Endodermal cell (in vitro differentiated cells): Measurements from ENCODE around the gene OCSTAMP. TPM values are rescaled to one million over a fixed set of nuclear protein-coding genes. Genes with fewer than 3 reads are reported as not detected.

Experiments
- DNase-seq: peaks from one replicate; pipeline ENCODE4 v3.0.0-alpha.2; 2017
- H3K27ac ChIP-seq: 2 replicates; pipeline ENCODE4 v1.5.1; 2013; ENCODE audit warnings: mild to moderate bottlenecking, low read depth, low read length, moderate library complexity
- H3K27me3 ChIP-seq: 2 replicates; pipeline ENCODE4 v1.6.1; 2013; ENCODE audit warnings: mild to moderate bottlenecking, low read length, moderate library complexity; ENCODE audit not compliant: insufficient read depth, control insufficient read depth, poor library complexity, severe bottlenecking
- H3K36me3 ChIP-seq: 2 replicates; pipeline ENCODE4 v1.7.0; 2013; ENCODE audit warnings: mild to moderate bottlenecking, low read length, moderate library complexity; ENCODE audit not compliant: control insufficient read depth, insufficient read depth
- H3K4me1 ChIP-seq: one replicate; pipeline ENCODE4 v1.7.0; 2013; ENCODE audit warnings: low read length; ENCODE audit not compliant: control insufficient read depth, insufficient read depth
- H3K4me3 ChIP-seq: 2 replicates; pipeline ENCODE4 v1.5.1; 2013; ENCODE audit warnings: mild to moderate bottlenecking, low read length, moderate library complexity
- H3K9ac ChIP-seq: 2 replicates; pipeline ENCODE4 v1.6.1; 2013; ENCODE audit warnings: mild to moderate bottlenecking, low read length, moderate library complexity; ENCODE audit not compliant: poor library complexity, severe bottlenecking; ENCODE audit errors: extremely low read depth
- H3K9me3 ChIP-seq: 2 replicates; pipeline ENCODE4 v1.6.1; 2013; ENCODE audit warnings: mild to moderate bottlenecking, low read length, moderate library complexity; ENCODE audit not compliant: control insufficient read depth
- H3K27ac Mint-ChIP-seq: 2 replicates; pipeline ENCODE4 v1.8.0; 2020; ENCODE audit warnings: mixed read lengths
- H3K27me3 Mint-ChIP-seq: 2 replicates; pipeline ENCODE4 v1.8.0; 2021; ENCODE audit warnings: mild to moderate bottlenecking, mixed read lengths; ENCODE audit not compliant: insufficient read depth
- H3K36me3 Mint-ChIP-seq: 2 replicates; pipeline ENCODE4 v1.8.0; 2020; ENCODE audit warnings: low read depth, mixed read lengths
- H3K4me1 Mint-ChIP-seq: 2 replicates; pipeline ENCODE4 v1.8.0; 2020; ENCODE audit warnings: mixed read lengths
- H3K4me3 Mint-ChIP-seq: 2 replicates; pipeline ENCODE4 v1.8.0; 2020; ENCODE audit warnings: mild to moderate bottlenecking, moderate library complexity, mixed read lengths
- H3K9me3 Mint-ChIP-seq: 2 replicates; pipeline ENCODE4 v1.8.0; 2020; ENCODE audit warnings: mild to moderate bottlenecking, mixed read lengths
- CTCF ChIP-seq: fragments of 200-600 bp; sonication (generic); conservative IDR thresholded peaks from 2 replicates; pipeline ENCODE4 v1.5.0; 2021; ENCODE audit warnings: antibody characterized with exemption, mild to moderate bottlenecking
- WGBS, 2 experiments: methylation state at CpG; one replicate each; pipeline versions ENCODE4 v1.1.5 to v1.1.7; 2013; ENCODE audit warnings: missing lambda C conversion rate in 2 of 2, mixed read lengths in 1 of 2; ENCODE audit not compliant: insufficient coverage in 1 of 2, insufficient read length in 1 of 2; 5-methylcytosine and 5-hydroxymethylcytosine counted together
- total RNA-seq, 2 donors: library from RNA; stranded (reverse); fragmentation: NEBNext Ultra II Directional in 1 of 2; extraction: Animal tissue kit (Norgen Biotek cat#: 25700) in 1 of 2; gene quantifications; 2 replicates in 1 of 2; 3 replicates in 1 of 2; pipeline ENCODE4 v1.2.1, GENCODE V29; 2021

The OCSTAMP gene
- total RNA-seq, 2 donors from 2014 or later: not detected

GRCh38 chr20:46491354-46491753, 59.1 kb downstream of the OCSTAMP start:
- Mint-ChIP-seq H3K27ac (no peak overlapping the region), H3K4me1 (no peaks in the 10 kb centered on the region), H3K4me3 (no peak overlapping the region), H3K27me3 (no peaks in the 10 kb centered on the region), H3K9me3 (no peaks in the 10 kb centered on the region), H3K36me3 (peaks cover 22% of the 10 kb centered on the region)
- Histone ChIP-seq H3K9ac (no peak overlapping the region), H3K27ac (no peak overlapping the region), H3K9me3 (no peaks in the 10 kb centered on the region), H3K36me3 (no peaks in the 10 kb centered on the region), H3K27me3 (no peaks in the 10 kb centered on the region), H3K4me1 (no peaks in the 10 kb centered on the region), H3K4me3 (no peak overlapping the region)
- no peak for DNase-seq
- 95 to 100% methylated on average over 4 to 7 of the region's 8 CpGs for WGBS, 2 experiments
- no peak for TF ChIP-seq CTCF

Other genes starting within 250 kb of the OCSTAMP start
- under 1 TPM; 0.22 to 0.77 TPM for gene CDH22, start 242.2 kb downstream of the OCSTAMP start, total RNA-seq
- 10 to 100 TPM; 44.8 to 52.8 TPM for gene ELMO2, start 144.0 kb downstream of the OCSTAMP start, total RNA-seq
- gene ZNF334, start 37.1 kb downstream of the OCSTAMP start, total RNA-seq: 10 to 100 TPM; 21.1 to 31.7 TPM
- 1 to 10 TPM; 7.3 to 9.0 TPM for gene SLC13A3, start 100.8 kb upstream of the OCSTAMP start, total RNA-seq
- 1 to 10 TPM; 9.4 to 9.9 TPM for gene TP53RK, start 138.8 kb upstream of the OCSTAMP start, total RNA-seq
- 10 to 100 TPM; 12.4 to 19.6 TPM for gene SLC2A10, start 159.0 kb upstream of the OCSTAMP start, total RNA-seq